Activated T-helper 17 cell treated with anti-CD3 and anti-CD28 coated beads, Interleukin-2, amount 50 U/mL, for 72 hours (primary cell): ENCODE measurements around the gene GPATCH2. TPM values are rescaled to one million over a fixed set of nuclear protein-coding genes. Genes with fewer than 3 reads are reported as not detected.
"Not testable (repeated sequence)": the region's sequence is repeated elsewhere in the genome, so short reads cannot be mapped to it uniquely, and the experiment has no call there.

ENCODE experiments used
- ATAC-seq: fragments of 150-1000 bp; cut with Tn5 transposase; replicated peaks from 2 replicates; pipeline ENCODE4 v1.10.0; 2021; ENCODE audit warnings: mild to moderate bottlenecking, moderate library complexity
- H3K27ac Mint-ChIP-seq: one replicate; pipeline ENCODE4 v1.8.0; 2022; ENCODE audit warnings: mixed read lengths
- H3K27me3 Mint-ChIP-seq: one replicate; pipeline ENCODE4 v1.8.0; 2022; ENCODE audit warnings: mixed read lengths
- H3K36me3 Mint-ChIP-seq: one replicate; pipeline ENCODE4 v1.8.0; 2022; ENCODE audit warnings: low read depth, mild to moderate bottlenecking, mixed read lengths
- H3K4me1 Mint-ChIP-seq: one replicate; pipeline ENCODE4 v1.8.0; 2022; ENCODE audit warnings: mixed read lengths
- H3K4me3 Mint-ChIP-seq: one replicate; pipeline ENCODE4 v1.8.0; 2022; ENCODE audit warnings: mild to moderate bottlenecking, mixed read lengths
- H3K9me3 Mint-ChIP-seq: one replicate; pipeline ENCODE4 v1.8.0; 2022; ENCODE audit warnings: mixed read lengths
- total RNA-seq, 2 donors: library from RNA; stranded (reverse); gene quantifications; one replicate each; pipeline ENCODE4 v1.2.3, GENCODE V29; 2022

The GPATCH2 gene
- total RNA-seq, 2 donors from 2014 or later = 6.5 to 6.7 TPM

GRCh38 chr1:217525773-217526490 lies 105.0 kb downstream of the GPATCH2 start:
- no peak overlapping the region for H3K27ac Mint-ChIP-seq
- H3K36me3 Mint-ChIP-seq = no peaks in the 10 kb centered on the region
- H3K4me1 Mint-ChIP-seq = peaks cover 5% of the 10 kb centered on the region
- H3K4me3 Mint-ChIP-seq = no peak overlapping the region
- no peaks in the 10 kb centered on the region for H3K27me3 Mint-ChIP-seq
- ATAC-seq = no peak
- no peaks in the 10 kb centered on the region for H3K9me3 Mint-ChIP-seq

GRCh38 chr1:217524787-217525520 lies 105.9 kb downstream of the GPATCH2 start:
- Mint-ChIP-seq H3K27ac (no peak overlapping the region), H3K4me3 (no peak overlapping the region), H3K27me3 (no peaks in the 10 kb centered on the region), H3K36me3 (no peaks in the 10 kb centered on the region), H3K4me1 (peaks cover 5% of the 10 kb centered on the region), H3K9me3 (no peaks in the 10 kb centered on the region)
- ATAC-seq = no peak

GRCh38 chr1:217523921-217524320 lies 107.0 kb downstream of the GPATCH2 start:
- H3K27me3 Mint-ChIP-seq, H3K36me3 Mint-ChIP-seq, ATAC-seq, H3K4me1 Mint-ChIP-seq, H3K9me3 Mint-ChIP-seq, H3K27ac Mint-ChIP-seq, H3K4me3 Mint-ChIP-seq: not testable (repeated sequence)

DNA sequence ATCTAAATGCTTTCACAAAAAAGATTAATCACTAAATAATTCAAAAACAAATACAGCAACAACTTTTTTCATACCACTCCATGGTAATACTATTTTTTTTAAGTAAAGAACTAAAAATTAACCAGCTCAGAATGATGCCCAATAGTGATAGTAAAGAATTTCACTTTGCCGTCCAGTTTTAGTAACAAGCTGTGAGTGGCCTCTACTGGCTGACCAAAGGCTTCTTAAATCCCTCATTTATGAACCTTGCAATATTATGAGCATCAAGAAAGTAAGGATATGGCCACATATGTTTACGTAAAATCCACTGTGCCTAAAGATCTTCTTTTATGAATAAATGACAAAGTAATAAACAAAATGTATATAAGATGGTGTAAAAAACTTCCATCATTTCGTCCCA lies 108.6 kb downstream of the GPATCH2 start:
- no peak overlapping the region for H3K4me3 Mint-ChIP-seq
- H3K36me3 Mint-ChIP-seq = no peaks in the 10 kb centered on the region
- no peak overlapping the region for H3K27ac Mint-ChIP-seq
- no peaks in the 10 kb centered on the region for H3K4me1 Mint-ChIP-seq
- H3K9me3 Mint-ChIP-seq = no peaks in the 10 kb centered on the region
- H3K27me3 Mint-ChIP-seq = no peaks in the 10 kb centered on the region
- ATAC-seq = no peak

DNA sequence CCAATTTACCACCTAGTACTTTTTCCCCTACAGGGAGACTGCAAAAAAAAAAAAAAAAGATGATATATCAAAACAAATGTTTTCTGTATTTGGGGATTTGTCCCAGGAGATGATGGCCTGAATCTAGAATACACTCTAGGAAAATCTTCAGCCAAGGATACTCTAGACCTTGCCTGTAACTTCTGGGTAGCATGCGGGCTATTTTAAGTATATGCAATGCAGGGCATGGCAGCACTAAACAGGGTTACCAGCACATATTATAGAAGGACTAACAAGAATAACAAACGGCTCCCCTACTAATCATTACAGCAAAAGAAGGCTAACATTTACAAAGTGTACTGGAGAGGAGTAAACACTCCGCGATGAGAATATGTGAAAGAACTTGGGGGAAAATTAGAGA lies 109.6 kb downstream of the GPATCH2 start:
- Mint-ChIP-seq H3K27ac (no peak overlapping the region), H3K27me3 (no peaks in the 10 kb centered on the region), H3K4me3 (no peak overlapping the region), H3K4me1 (no peaks in the 10 kb centered on the region), H3K36me3 (no peaks in the 10 kb centered on the region), H3K9me3 (no peaks in the 10 kb centered on the region)
- ATAC-seq = no peak

GRCh38 chr1:217506878-217507277 lies 124.0 kb downstream of the GPATCH2 start:
- peak; percentile 62 for ATAC-seq
- Mint-ChIP-seq H3K4me3 (no peak overlapping the region), H3K9me3 (no peaks in the 10 kb centered on the region), H3K27me3 (no peaks in the 10 kb centered on the region), H3K4me1 (no peaks in the 10 kb centered on the region), H3K36me3 (peaks cover 17% of the 10 kb centered on the region), H3K27ac (no peak overlapping the region)

GRCh38 chr1:217498209-217498608 lies 132.7 kb downstream of the GPATCH2 start:
- ATAC-seq = no peak
- Mint-ChIP-seq H3K4me1 (peaks cover 3% of the 10 kb centered on the region), H3K4me3 (no peak overlapping the region), H3K9me3 (no peaks in the 10 kb centered on the region), H3K27ac (no peak overlapping the region), H3K27me3 (no peaks in the 10 kb centered on the region), H3K36me3 (peaks cover 22% of the 10 kb centered on the region)

GRCh38 chr1:217495249-217495648 lies 135.6 kb downstream of the GPATCH2 start:
- Mint-ChIP-seq H3K36me3 (peaks cover 33% of the 10 kb centered on the region), H3K27me3 (no peaks in the 10 kb centered on the region), H3K9me3 (no peaks in the 10 kb centered on the region), H3K27ac (no peak overlapping the region), H3K4me3 (no peak overlapping the region), H3K4me1 (peaks cover 1% of the 10 kb centered on the region)
- peak; percentile 52 for ATAC-seq

DNA sequence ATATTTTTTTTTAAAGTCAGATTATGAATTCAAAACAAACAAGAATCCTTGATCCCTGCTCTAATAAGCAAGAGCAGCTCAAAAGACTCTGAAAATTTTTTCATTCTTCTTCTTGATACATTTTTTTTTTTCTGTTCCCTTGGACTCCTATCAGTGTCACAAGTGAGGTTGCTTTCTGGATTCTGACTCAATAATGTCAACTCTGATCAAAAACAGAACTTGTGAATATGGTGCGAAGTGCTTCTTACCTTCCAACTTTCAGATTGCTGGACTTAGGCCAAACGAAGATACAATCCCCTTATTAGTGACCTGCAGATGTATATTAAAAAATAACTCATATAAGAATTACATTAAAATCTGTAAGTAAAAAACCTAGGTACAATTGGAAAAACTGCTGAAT lies 136.1 kb downstream of the GPATCH2 start:
- Mint-ChIP-seq H3K27ac (no peak overlapping the region), H3K4me1 (no peaks in the 10 kb centered on the region), H3K4me3 (no peak overlapping the region), H3K9me3 (no peaks in the 10 kb centered on the region), H3K27me3 (no peaks in the 10 kb centered on the region), H3K36me3 (peaks cover 37% of the 10 kb centered on the region)
- ATAC-seq = peak; percentile 38

DNA sequence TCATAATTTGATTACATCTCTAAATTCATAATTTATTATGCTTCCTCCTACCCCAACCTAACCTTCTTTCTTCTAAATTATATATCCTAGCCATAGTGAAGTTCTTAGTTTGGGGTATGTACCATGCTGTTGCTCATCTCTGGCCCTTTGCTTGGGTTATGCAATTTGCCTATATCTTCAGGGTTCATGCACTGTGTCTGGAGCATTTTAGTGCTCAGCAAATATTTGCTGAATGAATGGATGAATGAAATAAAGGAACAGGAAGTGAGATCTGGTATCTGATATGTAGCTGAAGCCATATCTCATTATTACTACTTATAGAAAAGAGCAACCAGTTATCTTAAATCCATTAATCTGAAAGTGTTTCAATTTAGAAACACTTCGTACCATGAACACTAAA lies 137.6 kb downstream of the GPATCH2 start:
- Mint-ChIP-seq H3K36me3 (peaks cover 43% of the 10 kb centered on the region), H3K27me3 (no peaks in the 10 kb centered on the region)

DNA sequence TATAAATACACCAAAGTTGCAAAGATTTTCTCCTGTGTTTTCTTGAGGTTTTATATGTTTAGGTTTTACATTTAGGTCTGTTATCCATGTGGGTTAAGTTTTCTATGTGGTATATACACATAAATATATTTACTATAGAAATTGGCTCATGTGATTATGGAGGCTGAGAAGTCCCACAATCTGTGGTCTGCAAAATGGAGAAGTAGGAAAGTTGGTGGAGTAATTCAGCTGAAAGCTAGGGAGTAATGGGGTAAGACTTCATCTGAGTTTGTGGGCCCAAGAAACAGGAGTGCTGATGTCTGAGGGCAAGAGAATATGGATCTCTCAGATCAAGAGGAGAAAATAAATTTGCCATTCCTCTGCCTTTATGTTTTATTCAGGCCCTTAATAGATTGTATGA lies 146.0 kb downstream of the GPATCH2 start:
- ATAC-seq = no peak
- Mint-ChIP-seq H3K4me3 (no peak overlapping the region), H3K9me3 (no peaks in the 10 kb centered on the region), H3K27ac (no peak overlapping the region), H3K4me1 (peaks cover 13% of the 10 kb centered on the region), H3K36me3 (peaks cover 19% of the 10 kb centered on the region), H3K27me3 (no peaks in the 10 kb centered on the region)

More for the DNA sequence above, 137.6 kb downstream of the GPATCH2 start:
- H3K4me1 Mint-ChIP-seq = no peaks in the 10 kb centered on the region
- no peaks in the 10 kb centered on the region for H3K9me3 Mint-ChIP-seq
- no peak for ATAC-seq
- H3K27ac Mint-ChIP-seq = no peak overlapping the region
- H3K4me3 Mint-ChIP-seq = no peak overlapping the region

DNA sequence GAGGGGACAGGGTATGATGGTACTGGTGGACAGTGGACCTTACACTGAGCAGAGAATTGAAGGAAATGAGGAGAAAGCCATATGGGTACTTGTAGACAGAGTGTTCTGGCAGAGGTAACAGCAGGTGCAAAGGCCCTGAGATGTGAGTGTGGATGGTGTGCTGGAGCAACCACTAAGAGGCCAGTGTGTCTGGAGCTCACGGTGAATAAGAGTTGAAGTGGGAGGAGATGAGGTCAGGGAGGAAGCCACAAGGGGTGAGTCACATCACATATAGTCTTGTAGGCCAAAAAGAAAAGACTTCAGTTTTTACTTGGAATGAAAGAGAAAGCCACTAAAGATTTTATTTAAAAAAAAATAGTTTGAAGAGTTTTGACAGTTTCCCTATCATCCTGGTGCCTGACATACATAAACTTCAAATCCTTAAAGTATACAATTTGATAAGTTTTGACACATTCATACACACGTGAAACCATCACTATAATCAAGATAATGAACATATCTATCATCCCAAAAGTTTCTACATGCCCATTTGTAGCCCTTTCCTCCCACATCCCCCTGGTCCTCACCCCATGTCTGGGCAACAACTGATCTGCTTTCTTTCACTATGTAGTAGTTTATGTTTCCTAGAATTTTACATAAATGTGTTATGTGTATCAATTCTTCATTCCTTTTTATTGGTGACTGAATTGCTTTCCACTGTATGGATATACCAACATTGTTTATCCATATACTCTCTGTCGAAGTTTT lies 148.4 kb downstream of the GPATCH2 start:
- H3K9me3 Mint-ChIP-seq = no peaks in the 10 kb centered on the region
- H3K36me3 Mint-ChIP-seq = peaks cover 27% of the 10 kb centered on the region
- H3K4me1 Mint-ChIP-seq = peaks cover 13% of the 10 kb centered on the region
- H3K27me3 Mint-ChIP-seq = no peaks in the 10 kb centered on the region
- peak; percentile 100 for ATAC-seq
- H3K27ac Mint-ChIP-seq = peak overlapping the region; percentile 49
- H3K4me3 Mint-ChIP-seq = peak overlapping the region; percentile 44

GRCh38 chr1:217478450-217478849 lies 152.4 kb downstream of the GPATCH2 start:
- H3K4me3 Mint-ChIP-seq = no peak overlapping the region
- ATAC-seq = no peak
- H3K36me3 Mint-ChIP-seq = peaks cover 23% of the 10 kb centered on the region
- no peaks in the 10 kb centered on the region for H3K9me3 Mint-ChIP-seq
- no peaks in the 10 kb centered on the region for H3K27me3 Mint-ChIP-seq
- H3K4me1 Mint-ChIP-seq = peaks cover 13% of the 10 kb centered on the region
- no peak overlapping the region for H3K27ac Mint-ChIP-seq

DNA sequence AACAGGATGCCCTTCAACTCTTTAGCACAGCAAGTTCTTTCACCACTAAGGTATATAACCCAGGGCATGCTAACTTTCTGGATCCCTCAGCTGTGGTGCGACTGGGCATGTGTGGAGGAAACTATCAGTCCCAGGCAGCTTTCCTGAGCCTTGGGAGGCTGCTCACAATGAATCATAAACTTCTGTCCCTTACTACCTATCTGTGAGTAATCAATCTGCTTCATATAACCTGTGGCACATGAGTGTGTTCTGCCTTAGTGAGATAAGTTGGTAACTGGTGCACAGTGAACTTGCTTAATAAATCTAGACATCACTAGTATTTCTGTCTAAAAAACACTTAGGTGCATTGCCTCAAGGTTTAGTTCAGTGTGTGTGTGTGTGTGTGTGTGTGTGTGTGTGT lies 158.0 kb downstream of the GPATCH2 start:
- no peak overlapping the region for H3K4me3 Mint-ChIP-seq
- no peaks in the 10 kb centered on the region for H3K27me3 Mint-ChIP-seq

GRCh38 chr1:217471403-217471802 lies 159.5 kb downstream of the GPATCH2 start:
- Mint-ChIP-seq H3K4me3 (no peak overlapping the region), H3K27ac (no peak overlapping the region), H3K4me1 (no peaks in the 10 kb centered on the region), H3K36me3 (peaks cover 5% of the 10 kb centered on the region), H3K27me3 (no peaks in the 10 kb centered on the region), H3K9me3 (no peaks in the 10 kb centered on the region)
- ATAC-seq = no peak

More for the DNA sequence above, 158.0 kb downstream of the GPATCH2 start:
- Mint-ChIP-seq H3K36me3 (no peaks in the 10 kb centered on the region), H3K4me1 (no peaks in the 10 kb centered on the region), H3K9me3 (no peaks in the 10 kb centered on the region), H3K27ac (no peak overlapping the region)
- no peak for ATAC-seq
